Subcutaneous abdominal adipose tissue (tissue), 5 donors: ENCODE data around the gene SH2B3.
A peak's percentile ranks its signal among the peaks of the same experiment; 100 is the strongest.

Source experiments
- H3K27ac ChIP-seq: one replicate; pipeline ENCODE4 v1.7.0; 2013; ENCODE audit warnings: low read depth, mild to moderate bottlenecking, inconsistent platforms, low read length, moderate library complexity
- H3K27me3 ChIP-seq, 5 donors: one replicate each; pipeline ENCODE4 v1.7.0; 2013; ENCODE audit warnings: low read length in 5 of 5, inconsistent platforms in 1 of 5; ENCODE audit not compliant: control insufficient read depth in 5 of 5, insufficient read depth in 4 of 5
- H3K36me3 ChIP-seq, 5 donors: one replicate each; pipeline ENCODE4 v1.7.0; 2013; ENCODE audit warnings: low read length in 5 of 5; ENCODE audit not compliant: control insufficient read depth in 5 of 5, insufficient read depth in 5 of 5
- H3K4me1 ChIP-seq, 5 donors: one replicate each; pipeline ENCODE4 v1.7.0; 2013; ENCODE audit warnings: low read length in 5 of 5, mild to moderate bottlenecking in 3 of 5, moderate library complexity in 1 of 5; ENCODE audit not compliant: control insufficient read depth in 5 of 5, insufficient read depth in 5 of 5
- H3K4me3 ChIP-seq, 5 donors: one replicate each; pipeline ENCODE4 v1.7.0; 2013; ENCODE audit warnings: low read length in 5 of 5, low read depth in 1 of 5
- H3K9ac ChIP-seq, 5 donors: one replicate each; pipeline ENCODE4 v1.7.0; 2013; ENCODE audit warnings: low read length in 5 of 5, mild to moderate bottlenecking in 4 of 5, moderate library complexity in 3 of 5
- H3K9me3 ChIP-seq, 5 donors: one replicate each; pipeline ENCODE4 v1.7.0; 2013; ENCODE audit warnings: low read length in 5 of 5; ENCODE audit not compliant: control insufficient read depth in 5 of 5
- donor health status: healthy.
- donor health status: healthy.
- donor health status: healthy.
- donor health status: healthy.
- donor health status: healthy.

The SH2B3 gene

DNA sequence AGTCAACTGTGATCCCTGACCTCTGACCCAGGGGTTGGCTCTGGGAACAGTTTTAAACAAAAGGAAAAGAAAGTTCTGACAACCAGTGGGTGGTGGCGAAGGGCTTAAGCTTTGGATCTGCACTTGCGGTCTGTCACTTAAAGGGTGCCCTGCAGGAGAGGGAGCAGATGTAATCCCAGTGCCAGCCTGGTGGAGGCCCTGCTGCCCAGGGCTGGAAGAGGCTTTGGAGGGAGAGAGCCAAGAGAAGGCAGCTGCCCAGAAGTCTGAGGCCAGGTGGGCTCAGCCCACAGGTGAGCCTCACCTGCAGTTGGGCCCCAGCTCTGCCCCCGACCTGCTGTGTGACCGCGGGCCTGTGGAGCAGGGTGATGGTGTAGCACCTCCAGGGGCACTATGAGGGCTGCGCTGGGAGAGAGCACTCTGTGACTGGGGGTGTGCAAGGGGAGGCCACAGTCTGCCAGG is 19.1 kb downstream of the SH2B3 start:
- Histone ChIP-seq H3K9me3 (no peaks in the 10 kb centered on the region), H3K9ac (peak overlapping the region in 1 of 5 donors; percentile 33), H3K27ac (peak overlapping the region; percentile 61), H3K4me1 (peaks cover 4 to 56% (median 51%) of the 10 kb centered on the region in 5 donors), H3K4me3 (no peak overlapping the region), H3K27me3 (no peaks in the 10 kb centered on the region), H3K36me3 (peaks cover 0 to 31% (median 14%) of the 10 kb centered on the region in 5 donors)

- no peaks in the 10 kb centered on the region for H3K27me3 ChIP-seq
- no peaks in the 10 kb centered on the region for H3K9me3 ChIP-seq
- peak overlapping the region in 3 of 5 donors; percentile 21 to 33 (median 23) for H3K9ac ChIP-seq
- no peak overlapping the region for H3K4me3 ChIP-seq
- H3K36me3 ChIP-seq = peaks cover 0 to 22% (median 6%) of the 10 kb centered on the region in 5 donors
- peaks cover 7 to 64% (median 59%) of the 10 kb centered on the region in 5 donors for H3K4me1 ChIP-seq
- H3K27ac ChIP-seq = peak overlapping the region; percentile 61
Measured at GRCh38 chr12:111425655-111426054, 19.9 kb downstream of the SH2B3 start.

- H3K27ac ChIP-seq = peak overlapping the region; percentile 61
- peaks cover 8 to 73% (median 63%) of the 10 kb centered on the region in 5 donors for H3K4me1 ChIP-seq
- H3K9ac ChIP-seq = peak overlapping the region in 2 of 5 donors; percentile 13 to 33
Measured at GRCh38 chr12:111426344-111427185, 20.8 kb downstream of the SH2B3 start.

GRCh38 chr12:111427417-111428074 is 21.8 kb downstream of the SH2B3 start:
- peak overlapping the region in 2 of 5 donors; percentile 37 to 41 for H3K9ac ChIP-seq
- peak overlapping the region; percentile 61 for H3K27ac ChIP-seq

More at GRCh38 chr12:111426344-111427185, 20.8 kb downstream of the SH2B3 start:
- Histone ChIP-seq H3K4me3 (no peak overlapping the region), H3K9me3 (no peaks in the 10 kb centered on the region), H3K36me3 (peaks cover 0 to 13% (median 0%) of the 10 kb centered on the region in 5 donors), H3K27me3 (no peaks in the 10 kb centered on the region)

DNA sequence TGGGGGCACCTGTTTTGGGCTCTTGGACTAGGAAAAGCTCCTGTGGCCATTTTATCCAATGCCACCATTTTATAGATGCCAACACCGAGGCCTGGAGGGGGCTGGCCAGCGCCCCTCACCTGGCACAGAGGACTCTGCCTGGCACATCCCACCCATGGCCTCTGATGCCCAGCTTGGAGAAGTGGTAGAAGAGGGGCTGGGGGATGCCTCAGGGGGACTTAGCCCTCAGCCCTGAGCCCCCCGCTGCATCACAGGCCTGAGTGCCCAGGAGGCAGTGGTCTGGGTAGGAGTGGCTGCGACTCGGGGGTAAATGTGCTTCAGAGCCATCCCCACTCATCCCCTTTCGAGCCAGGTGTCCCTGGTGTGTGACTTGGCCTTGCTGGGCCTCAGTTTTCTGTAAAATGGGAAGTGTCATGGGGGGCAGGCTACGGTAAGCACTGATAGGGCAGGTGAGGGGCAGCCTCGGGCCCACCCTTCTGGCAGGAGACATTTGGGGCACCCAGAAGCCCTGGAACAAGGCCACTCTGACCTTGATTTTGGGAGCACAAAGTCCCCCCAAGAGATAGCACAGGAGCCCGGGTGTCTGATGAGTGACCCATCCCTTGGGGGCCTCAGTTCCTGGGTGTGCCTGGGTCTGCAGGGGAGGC is 22.5 kb downstream of the SH2B3 start:
- Histone ChIP-seq H3K27ac (peak overlapping the region; percentile 61), H3K4me1 (peaks cover 9 to 89% (median 74%) of the 10 kb centered on the region in 5 donors), H3K27me3 (no peaks in the 10 kb centered on the region), H3K4me3 (peak overlapping the region in 1 of 5 donors; percentile 28), H3K9ac (peak overlapping the region in 3 of 5 donors; percentile 35 to 65 (median 41)), H3K36me3 (peaks cover 0 to 10% (median 4%) of the 10 kb centered on the region in 5 donors), H3K9me3 (no peaks in the 10 kb centered on the region)

More at GRCh38 chr12:111427417-111428074, 21.8 kb downstream of the SH2B3 start:
- Histone ChIP-seq H3K4me1 (peaks cover 9 to 82% (median 71%) of the 10 kb centered on the region in 5 donors), H3K27me3 (no peaks in the 10 kb centered on the region), H3K9me3 (no peaks in the 10 kb centered on the region), H3K4me3 (no peak overlapping the region), H3K36me3 (peaks cover 0 to 10% (median 1%) of the 10 kb centered on the region in 5 donors)

DNA sequence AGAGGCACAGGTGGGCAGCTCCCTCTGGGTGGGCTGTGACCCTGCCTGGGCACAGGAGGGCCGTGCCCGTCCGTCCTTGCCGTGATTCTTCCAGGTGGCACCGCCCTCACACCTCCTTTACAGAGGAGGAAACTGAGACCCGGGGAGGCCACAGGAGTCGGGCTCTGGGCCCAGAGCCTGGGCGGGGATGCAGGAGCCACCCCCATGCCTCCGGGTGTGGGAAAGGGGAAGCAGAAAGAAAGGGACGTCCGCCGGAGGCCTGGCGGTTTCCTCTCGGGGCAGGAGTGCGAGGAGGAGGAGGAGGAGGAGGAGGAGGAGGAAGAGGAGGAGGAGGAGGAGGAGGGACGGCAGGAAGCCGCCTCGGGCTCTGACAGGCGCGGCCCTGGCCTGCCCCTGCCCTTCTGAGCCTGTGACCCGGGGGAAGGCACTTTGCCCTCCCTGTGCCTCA is 23.0 kb downstream of the SH2B3 start:
- Histone ChIP-seq H3K4me1 (peaks cover 9 to 95% (median 78%) of the 10 kb centered on the region in 5 donors), H3K27ac (peak overlapping the region; percentile 61), H3K36me3 (peaks cover 0 to 10% (median 4%) of the 10 kb centered on the region in 5 donors), H3K27me3 (no peaks in the 10 kb centered on the region), H3K9ac (peak overlapping the region in 3 of 5 donors; percentile 17 to 65 (median 35)), H3K4me3 (peak overlapping the region in 1 of 5 donors; percentile 28), H3K9me3 (no peaks in the 10 kb centered on the region)

GRCh38 chr12:111429828-111430432 is 24.2 kb downstream of the SH2B3 start:
- H3K9ac ChIP-seq = peak overlapping the region in 4 of 5 donors; percentile 8 to 66 (median 24)
- peak overlapping the region; percentile 86 for H3K27ac ChIP-seq
- H3K4me3 ChIP-seq = peak overlapping the region in 3 of 5 donors; percentile 11 to 53 (median 24)

DNA sequence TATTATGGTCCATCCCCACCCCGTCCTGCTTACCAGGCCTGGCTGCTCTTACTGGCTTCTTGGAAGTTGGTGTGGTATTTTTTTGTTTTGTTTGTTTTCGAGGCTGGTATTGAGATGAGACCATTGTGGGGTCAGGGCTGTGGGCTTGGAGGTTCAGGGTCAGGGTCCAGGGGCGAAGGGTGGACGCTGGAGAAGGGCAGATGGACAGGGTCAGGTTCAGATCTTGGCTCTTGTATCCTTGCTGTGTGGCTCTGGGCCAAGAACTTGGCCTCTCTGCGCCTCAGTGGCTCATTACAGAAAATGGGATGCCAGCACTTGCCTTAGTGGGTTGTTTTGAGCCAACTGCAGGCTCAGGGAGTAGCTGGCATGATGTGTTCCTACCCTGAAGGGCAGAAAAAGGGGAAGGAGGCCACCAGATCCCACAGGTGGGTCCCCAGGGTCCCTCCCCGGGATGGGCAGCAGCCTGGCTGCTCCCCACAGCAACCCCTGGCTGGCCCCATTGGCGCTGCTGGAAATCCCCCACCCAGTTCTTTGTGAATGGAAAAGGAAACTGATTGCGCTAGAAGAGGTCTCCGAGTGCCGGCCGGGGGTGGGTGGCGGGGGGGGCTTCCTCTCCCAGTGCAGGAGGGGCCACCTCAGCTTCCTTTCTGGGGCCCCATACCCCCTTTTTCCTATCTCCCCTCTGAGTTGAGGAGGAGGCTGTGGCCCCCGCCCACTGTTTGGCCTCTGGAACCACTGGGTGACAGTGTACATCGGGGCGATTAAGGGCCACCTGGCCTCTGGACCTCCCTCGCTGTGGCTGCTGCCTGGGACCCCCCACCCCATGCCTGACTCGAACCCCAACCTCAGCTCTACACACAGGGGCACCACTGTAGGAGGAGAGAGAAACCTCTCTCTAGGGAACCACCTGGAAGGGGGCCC is 25.0 kb downstream of the SH2B3 start:
- peak overlapping the region; percentile 86 for H3K27ac ChIP-seq
- peaks cover 7 to 96% (median 80%) of the 10 kb centered on the region in 5 donors for H3K4me1 ChIP-seq
- peak overlapping the region in 3 of 5 donors; percentile 11 to 53 (median 24) for H3K4me3 ChIP-seq
- peak overlapping the region in 4 of 5 donors; percentile 8 to 66 (median 30) for H3K9ac ChIP-seq
- no peaks in the 10 kb centered on the region for H3K9me3 ChIP-seq
- peaks cover 0 to 7% (median 0%) of the 10 kb centered on the region in 5 donors for H3K36me3 ChIP-seq
- H3K27me3 ChIP-seq = no peaks in the 10 kb centered on the region

More at GRCh38 chr12:111429828-111430432, 24.2 kb downstream of the SH2B3 start:
- H3K4me1 ChIP-seq = peaks cover 11 to 96% (median 80%) of the 10 kb centered on the region in 5 donors
- no peaks in the 10 kb centered on the region for H3K27me3 ChIP-seq
- no peaks in the 10 kb centered on the region for H3K9me3 ChIP-seq
- peaks cover 0 to 7% (median 2%) of the 10 kb centered on the region in 5 donors for H3K36me3 ChIP-seq
